Measurements from ENCODE around the gene CRYGN.

GRCh38 chr7:151434549-151434948 lies 5.4 kb downstream of the CRYGN start:
- no peak for TF ChIP-seq CTCF (IDR thresholded peaks at IDR 0.05; ENCODE audit: low read length)
- TF ChIP-seq EZH2 (optimal IDR thresholded peaks at IDR 0.05; ENCODE audit: low read depth, low read length) = no peak
- TF ChIP-seq EZH2phosphoT487 (IDR thresholded peaks at IDR 0.05; ENCODE audit: low read length) = no peak

Measured in MM.1S (cell line).